ENCODE results near the gene TIMM44.

DNA sequence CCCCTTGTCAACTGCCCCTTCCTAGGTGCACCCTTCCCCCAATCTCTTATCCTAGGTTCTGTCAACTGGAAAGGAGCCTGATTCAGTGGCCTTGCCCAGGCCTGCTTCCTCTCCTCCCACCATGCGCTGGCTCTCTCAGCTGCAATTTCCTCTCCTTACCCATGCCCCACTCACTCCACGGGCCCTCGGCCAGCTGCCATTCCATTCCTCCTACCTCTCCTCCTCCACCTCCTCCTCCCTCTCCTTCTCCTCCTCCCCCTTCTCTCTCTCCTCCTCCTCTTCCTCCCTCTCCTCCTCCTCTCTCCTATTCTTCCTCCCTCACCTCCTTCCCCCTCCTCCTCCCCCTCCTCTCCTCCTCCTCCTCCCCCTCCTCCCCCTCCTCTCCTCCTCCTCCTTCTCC lies 9.6 kb upstream of the TIMM44 start:
- TF ChIP-seq, protein P1, sequence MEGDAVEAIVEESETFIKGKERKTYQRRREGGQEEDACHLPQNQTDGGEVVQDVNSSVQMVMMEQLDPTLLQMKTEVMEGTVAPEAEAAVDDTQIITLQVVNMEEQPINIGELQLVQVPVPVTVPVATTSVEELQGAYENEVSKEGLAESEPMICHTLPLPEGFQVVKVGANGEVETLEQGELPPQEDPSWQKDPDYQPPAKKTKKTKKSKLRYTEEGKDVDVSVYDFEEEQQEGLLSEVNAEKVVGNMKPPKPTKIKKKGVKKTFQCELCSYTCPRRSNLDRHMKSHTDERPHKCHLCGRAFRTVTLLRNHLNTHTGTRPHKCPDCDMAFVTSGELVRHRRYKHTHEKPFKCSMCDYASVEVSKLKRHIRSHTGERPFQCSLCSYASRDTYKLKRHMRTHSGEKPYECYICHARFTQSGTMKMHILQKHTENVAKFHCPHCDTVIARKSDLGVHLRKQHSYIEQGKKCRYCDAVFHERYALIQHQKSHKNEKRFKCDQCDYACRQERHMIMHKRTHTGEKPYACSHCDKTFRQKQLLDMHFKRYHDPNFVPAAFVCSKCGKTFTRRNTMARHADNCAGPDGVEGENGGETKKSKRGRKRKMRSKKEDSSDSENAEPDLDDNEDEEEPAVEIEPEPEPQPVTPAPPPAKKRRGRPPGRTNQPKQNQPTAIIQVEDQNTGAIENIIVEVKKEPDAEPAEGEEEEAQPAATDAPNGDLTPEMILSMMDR (IDR thresholded peaks at IDR 0.05) = no peak
- no peak for TF ChIP-seq POLR2A (IDR thresholded peaks at IDR 0.05)
